Colon (tissue), 2 donors: ENCODE measurements around the gene PDZD2.

ENCODE experiments used
- FAIRE-seq: peaks from 2 replicates; lab custom pipeline; 2012; peaks lifted over from hg19 to GRCh38; lab: Jason Lieb, UNC
- donor health status: control.
- donor health status: control.

Gene PDZD2

GRCh38 chr5:31884896-31885295 lies 246.0 kb downstream of the PDZD2 start:
- no peak for FAIRE-seq

- no peak for FAIRE-seq
Observed at GRCh38 chr5:31886206-31886605, 247.3 kb downstream of the PDZD2 start.

GRCh38 chr5:31887556-31887955 lies 248.6 kb downstream of the PDZD2 start:
- no peak for FAIRE-seq

- no peak for FAIRE-seq
Observed at GRCh38 chr5:31888564-31888963, 249.6 kb downstream of the PDZD2 start.

GRCh38 chr5:31889001-31889561 lies 250.2 kb downstream of the PDZD2 start:
- no peak for FAIRE-seq

GRCh38 chr5:31890046-31890445 lies 251.1 kb downstream of the PDZD2 start:
- no peak for FAIRE-seq

- no peak for FAIRE-seq
Observed at GRCh38 chr5:31894141-31894540, 255.2 kb downstream of the PDZD2 start.

GRCh38 chr5:31895199-31895820 lies 256.4 kb downstream of the PDZD2 start:
- no peak for FAIRE-seq

GRCh38 chr5:31898036-31898632 lies 259.2 kb downstream of the PDZD2 start:
- FAIRE-seq, result no peak

- no peak for FAIRE-seq
Observed at GRCh38 chr5:31900296-31900865, 261.4 kb downstream of the PDZD2 start.

- no peak for FAIRE-seq
Observed at GRCh38 chr5:31901807-31902530, 263.0 kb downstream of the PDZD2 start.

GRCh38 chr5:31908396-31908795 lies 269.5 kb downstream of the PDZD2 start:
- FAIRE-seq, result no peak

- no peak for FAIRE-seq
Observed at GRCh38 chr5:31909073-31909472, 270.1 kb downstream of the PDZD2 start.

- no peak for FAIRE-seq
Observed at GRCh38 chr5:31911291-31912265, 272.6 kb downstream of the PDZD2 start.

GRCh38 chr5:31913808-31914207 lies 274.9 kb downstream of the PDZD2 start:
- no peak for FAIRE-seq

- no peak for FAIRE-seq
Observed at GRCh38 chr5:31916327-31916726, 277.4 kb downstream of the PDZD2 start.

- no peak for FAIRE-seq
Observed at GRCh38 chr5:31918739-31919138, 279.8 kb downstream of the PDZD2 start.

GRCh38 chr5:31921852-31922305 lies 282.9 kb downstream of the PDZD2 start:
- no peak for FAIRE-seq

- FAIRE-seq, result no peak
Observed at GRCh38 chr5:31924005-31924404, 285.1 kb downstream of the PDZD2 start.

- no peak for FAIRE-seq
Observed at GRCh38 chr5:31931874-31932273, 292.9 kb downstream of the PDZD2 start.

- FAIRE-seq, result no peak
Observed at GRCh38 chr5:31934156-31934555, 295.2 kb downstream of the PDZD2 start.
